Measurements from ENCODE around the gene DPP4.

Gene DPP4

GRCh38 chr2:162075689-162076132 lies 1.7 kb upstream of the DPP4 start:
- no peak for TF ChIP-seq CTCF (IDR thresholded peaks at IDR 0.05; ENCODE audit: control extremely low read depth, extremely low read depth, low read depth, missing control alignments)
- ChIA-PET CTCF (interaction anchor here (1.2 to 1.8 kb wide), 3 partner anchors 19 to 68 kb away, joined by 3 to 4 read pairs (median 3); no protein-coding TSS in a partner anchor), POLR2A (no interaction called here)
- no peak for DNase-seq (ENCODE audit: extremely low spot score)

- ChIA-PET CTCF (interaction anchor here (1.2 to 1.4 kb wide), 3 partner anchors 50 to 68 kb away, joined by 3 to 5 read pairs (median 3); no protein-coding TSS in a partner anchor), POLR2A (no interaction called here)
- no peak for TF ChIP-seq CTCF (IDR thresholded peaks at IDR 0.05; ENCODE audit: control extremely low read depth, extremely low read depth, low read depth, missing control alignments)
- DNase-seq (ENCODE audit: extremely low spot score) = no peak
Measured at GRCh38 chr2:162074928-162075688, 1.1 kb upstream of the DPP4 start.

GRCh38 chr2:162074632-162074895 lies 549 bp upstream of the DPP4 start:
- ChIA-PET CTCF (interaction anchor here (1.4 kb wide), 1 partner anchor 50 kb away, joined by 5 read pairs; no protein-coding TSS in a partner anchor), POLR2A (no interaction called here)
- DNase-seq (ENCODE audit: extremely low spot score) = no peak
- TF ChIP-seq CTCF (IDR thresholded peaks at IDR 0.05; ENCODE audit: control extremely low read depth, extremely low read depth, low read depth, missing control alignments) = no peak

- no peak for TF ChIP-seq CTCF (IDR thresholded peaks at IDR 0.05; ENCODE audit: control extremely low read depth, extremely low read depth, low read depth, missing control alignments)
- DNase-seq (ENCODE audit: extremely low spot score) = peak; percentile 20
- CTCF ChIA-PET = interaction anchor here (1.3 to 1.5 kb wide), 3 partner anchors 14 to 53 kb away, joined by 3 to 7 read pairs (median 4); no protein-coding TSS in a partner anchor
- POLR2A ChIA-PET = no interaction called here
Measured at GRCh38 chr2:162072976-162073887, 783 bp downstream of the DPP4 start.

- peak; percentile 39 for DNase-seq (ENCODE audit: extremely low spot score)
- no peak for TF ChIP-seq CTCF (IDR thresholded peaks at IDR 0.05; ENCODE audit: control extremely low read depth, extremely low read depth, low read depth, missing control alignments)
- ChIA-PET CTCF (interaction anchor here (1.3 to 1.7 kb wide), 3 partner anchors 11 to 81 kb away, joined by 3 to 7 read pairs (median 6); no protein-coding TSS in a partner anchor), POLR2A (no interaction called here)
Measured at GRCh38 chr2:162072181-162072702, 1.8 kb downstream of the DPP4 start.

- POLR2A ChIA-PET = no interaction called here
- no peak for DNase-seq (ENCODE audit: extremely low spot score)
- no peak for TF ChIP-seq CTCF (IDR thresholded peaks at IDR 0.05; ENCODE audit: control extremely low read depth, extremely low read depth, low read depth, missing control alignments)
- CTCF ChIA-PET = interaction anchor here (0.8 to 1.7 kb wide), 3 partner anchors 10 to 56 kb away, joined by 3 to 6 read pairs (median 3); no protein-coding TSS in a partner anchor
Measured at GRCh38 chr2:162071001-162071400, 3.0 kb downstream of the DPP4 start.

All from GM10248 (cell line).